SU-DHL-6 (cell line): ENCODE data around the gene ARHGEF3.

Source experiments
- EZH2phosphoT487 ChIP-seq: fragments of 200-600 bp; sonication (generic), shearing (Covaris generic); conservative IDR thresholded peaks from 2 replicates; pipeline ENCODE4 v1.6.1; 2018; ENCODE audit warnings: mild to moderate bottlenecking, antibody characterized with exemption, low read length, moderate library complexity, mixed read lengths
- TF ChIP-seq, protein P1 (sequence below): fragments of 200-600 bp; sonication (generic); IDR thresholded peaks from one replicate; pipeline ENCODE4 v1.5.1; 2017; ENCODE audit warnings: antibody characterized with exemption, mild to moderate bottlenecking, low read length, moderate library complexity; ENCODE audit not compliant: insufficient read depth, poor library complexity, severe bottlenecking

GRCh38 chr3:56737006-56737405, 64.7 kb downstream of the ARHGEF3 start:
- TF ChIP-seq, protein P1, sequence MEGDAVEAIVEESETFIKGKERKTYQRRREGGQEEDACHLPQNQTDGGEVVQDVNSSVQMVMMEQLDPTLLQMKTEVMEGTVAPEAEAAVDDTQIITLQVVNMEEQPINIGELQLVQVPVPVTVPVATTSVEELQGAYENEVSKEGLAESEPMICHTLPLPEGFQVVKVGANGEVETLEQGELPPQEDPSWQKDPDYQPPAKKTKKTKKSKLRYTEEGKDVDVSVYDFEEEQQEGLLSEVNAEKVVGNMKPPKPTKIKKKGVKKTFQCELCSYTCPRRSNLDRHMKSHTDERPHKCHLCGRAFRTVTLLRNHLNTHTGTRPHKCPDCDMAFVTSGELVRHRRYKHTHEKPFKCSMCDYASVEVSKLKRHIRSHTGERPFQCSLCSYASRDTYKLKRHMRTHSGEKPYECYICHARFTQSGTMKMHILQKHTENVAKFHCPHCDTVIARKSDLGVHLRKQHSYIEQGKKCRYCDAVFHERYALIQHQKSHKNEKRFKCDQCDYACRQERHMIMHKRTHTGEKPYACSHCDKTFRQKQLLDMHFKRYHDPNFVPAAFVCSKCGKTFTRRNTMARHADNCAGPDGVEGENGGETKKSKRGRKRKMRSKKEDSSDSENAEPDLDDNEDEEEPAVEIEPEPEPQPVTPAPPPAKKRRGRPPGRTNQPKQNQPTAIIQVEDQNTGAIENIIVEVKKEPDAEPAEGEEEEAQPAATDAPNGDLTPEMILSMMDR = no peak
- no peak for TF ChIP-seq EZH2phosphoT487
